Gastrocnemius medialis (tissue), 4 donors: ENCODE data around the gene CCND2.

ENCODE experiments used
- POLR2A ChIP-seq, 2 donors: fragments of 450-650 bp; IDR thresholded peaks; one replicate each; pipeline ENCODE4 v1.6.1; 2017; ENCODE audit warnings: antibody characterized with exemption in 2 of 2, mild to moderate bottlenecking in 2 of 2, moderate library complexity in 2 of 2
- TF ChIP-seq, protein P1 (sequence below), 5 experiments: fragments of 450-650 bp in 3 of 5; fragments of 200-600 bp in 2 of 5; sonication (generic) in 2 of 5; IDR thresholded peaks in 4 of 5; conservative IDR thresholded peaks in 1 of 5; 1 replicate in 4 of 5; 2 replicates in 1 of 5; pipeline ENCODE4 v1.5.1; 2016 to 2019; ENCODE audit warnings: antibody characterized with exemption in 5 of 5, mild to moderate bottlenecking in 3 of 5, moderate library complexity in 3 of 5

DNA sequence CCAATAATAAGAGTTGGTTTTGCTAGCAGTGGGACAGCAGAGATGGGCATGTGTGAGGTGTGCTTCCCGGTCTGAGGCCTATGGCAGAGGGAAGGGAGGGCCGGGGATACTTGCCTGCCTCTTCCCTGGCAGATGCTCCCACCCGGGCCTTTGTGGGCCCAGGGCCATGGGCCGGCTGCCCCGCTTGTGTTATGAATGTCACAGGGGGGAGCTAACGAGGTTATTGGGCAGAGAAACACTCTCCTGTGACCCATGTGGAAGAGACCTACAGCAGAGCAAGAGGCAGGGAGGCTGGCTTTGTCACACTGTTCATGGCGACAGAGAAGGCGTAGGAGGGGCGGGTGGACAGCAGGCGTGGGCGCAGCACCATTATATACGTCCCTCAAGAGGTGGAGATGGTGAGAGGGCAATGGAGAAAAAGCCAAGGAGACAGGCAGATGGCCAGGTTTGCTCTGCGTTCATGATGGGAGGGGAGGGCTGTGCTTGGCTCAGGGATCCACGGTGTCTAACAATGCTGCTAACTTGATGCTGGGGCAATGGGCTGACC lies 13.3 kb downstream of the CCND2 start:
- TF ChIP-seq, protein P1, sequence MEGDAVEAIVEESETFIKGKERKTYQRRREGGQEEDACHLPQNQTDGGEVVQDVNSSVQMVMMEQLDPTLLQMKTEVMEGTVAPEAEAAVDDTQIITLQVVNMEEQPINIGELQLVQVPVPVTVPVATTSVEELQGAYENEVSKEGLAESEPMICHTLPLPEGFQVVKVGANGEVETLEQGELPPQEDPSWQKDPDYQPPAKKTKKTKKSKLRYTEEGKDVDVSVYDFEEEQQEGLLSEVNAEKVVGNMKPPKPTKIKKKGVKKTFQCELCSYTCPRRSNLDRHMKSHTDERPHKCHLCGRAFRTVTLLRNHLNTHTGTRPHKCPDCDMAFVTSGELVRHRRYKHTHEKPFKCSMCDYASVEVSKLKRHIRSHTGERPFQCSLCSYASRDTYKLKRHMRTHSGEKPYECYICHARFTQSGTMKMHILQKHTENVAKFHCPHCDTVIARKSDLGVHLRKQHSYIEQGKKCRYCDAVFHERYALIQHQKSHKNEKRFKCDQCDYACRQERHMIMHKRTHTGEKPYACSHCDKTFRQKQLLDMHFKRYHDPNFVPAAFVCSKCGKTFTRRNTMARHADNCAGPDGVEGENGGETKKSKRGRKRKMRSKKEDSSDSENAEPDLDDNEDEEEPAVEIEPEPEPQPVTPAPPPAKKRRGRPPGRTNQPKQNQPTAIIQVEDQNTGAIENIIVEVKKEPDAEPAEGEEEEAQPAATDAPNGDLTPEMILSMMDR (IDR thresholded peaks at IDR 0.05 in 4 of 5, conservative IDR thresholded peaks at IDR 0.05 in 1 of 5): no peak
- TF ChIP-seq POLR2A (IDR thresholded peaks at IDR 0.05): no peak
